ENCODE results near the gene CPNE7. TPM values are rescaled to one million over a fixed set of nuclear protein-coding genes. Genes with fewer than 3 reads are reported as not detected.

The CPNE7 gene
- 9.2 and 30.4 TPM in 2 replicates for total RNA-seq

DNA sequence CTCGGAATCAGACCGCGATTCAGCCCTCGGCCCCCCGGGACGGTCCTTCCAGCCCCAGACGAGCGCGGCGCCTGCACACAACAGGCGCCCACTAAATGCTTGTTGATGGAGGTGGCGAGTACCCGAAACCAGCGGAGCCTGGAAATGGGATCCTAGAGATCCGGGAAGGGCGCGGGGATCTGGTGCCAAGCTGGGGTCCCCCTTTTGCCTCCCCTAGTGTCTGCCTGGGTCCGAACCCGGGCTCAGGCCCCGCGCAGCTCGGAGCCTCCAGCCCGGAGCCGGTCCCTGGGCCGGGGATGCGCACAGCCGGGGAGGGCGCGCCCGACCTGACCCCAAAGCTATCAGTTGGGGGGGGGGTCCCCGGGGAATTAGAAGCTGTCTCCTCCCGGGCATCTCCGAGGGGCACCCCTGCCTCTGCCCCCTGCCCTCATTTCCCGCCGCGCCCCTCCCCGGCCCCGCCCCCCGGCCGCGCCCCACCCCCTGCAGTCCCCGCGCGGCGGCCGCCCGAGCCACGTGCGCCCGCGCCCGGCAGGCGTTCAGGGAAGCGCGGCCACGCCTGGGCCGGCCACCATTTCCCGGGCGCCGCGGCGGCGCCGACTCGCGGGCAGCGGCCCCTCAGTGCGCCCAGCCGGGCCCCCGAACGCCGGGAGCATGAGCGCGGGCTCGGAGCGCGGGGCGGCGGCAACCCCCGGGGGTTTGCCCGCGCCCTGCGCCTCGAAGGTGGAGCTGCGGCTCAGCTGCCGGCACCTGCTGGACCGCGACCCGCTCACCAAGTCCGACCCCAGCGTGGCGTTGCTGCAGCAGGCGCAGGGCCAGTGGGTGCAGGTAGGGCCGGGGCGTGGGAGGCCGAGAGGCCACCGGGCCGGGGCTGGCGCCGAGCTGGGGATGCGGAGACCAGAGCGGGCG, at the start of gene CPNE7:
Gene CPNE7, plus strand, starts transcription at position 512 of the 906 bp plus-strand sequence. Its CDS starts 140 bp downstream, at position 652.

DNA sequence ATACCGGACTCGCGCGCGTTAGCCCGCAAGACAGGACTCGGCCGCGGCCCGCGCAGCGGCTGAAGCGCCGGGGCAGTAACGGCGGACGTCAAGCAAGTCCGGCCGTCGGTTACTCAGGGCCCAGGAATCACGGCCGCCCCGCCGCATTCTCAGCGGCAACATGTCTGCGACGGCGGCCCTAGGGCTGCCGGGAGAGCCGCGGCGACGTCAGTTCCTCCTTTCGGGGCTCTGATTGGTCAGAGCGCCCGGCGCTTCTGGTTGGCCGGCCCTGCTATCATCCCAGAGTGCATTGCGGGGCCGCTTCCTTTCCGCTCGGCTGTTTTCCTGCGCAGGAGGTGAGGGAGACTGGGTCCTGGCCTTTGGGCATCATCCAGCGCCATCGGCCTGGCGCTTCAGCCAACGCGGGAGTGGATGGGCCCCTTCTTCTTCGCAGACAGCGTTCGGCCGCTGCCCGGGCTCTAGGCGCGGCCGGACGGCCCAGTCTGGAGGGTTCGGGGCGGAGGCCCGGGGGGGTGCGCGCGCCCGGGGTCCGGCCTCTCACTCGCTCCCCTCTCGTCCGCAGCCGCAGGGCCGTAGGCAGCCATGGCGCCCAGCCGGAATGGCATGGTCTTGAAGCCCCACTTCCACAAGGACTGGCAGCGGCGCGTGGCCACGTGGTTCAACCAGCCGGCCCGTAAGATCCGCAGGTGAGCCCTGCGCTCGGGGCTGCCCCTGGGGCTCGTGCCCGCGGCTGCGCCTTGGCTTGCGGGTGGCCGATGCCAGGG, 15.0 kb upstream of the CPNE7 start, which contains the start of gene RPL13:
Gene RPL13, plus strand, starts transcription at position 305 of the 764 bp plus-strand sequence. Its CDS starts 278 bp downstream, at position 583.

GRCh38 chr16:89613231-89613953, 37.8 kb downstream of the CPNE7 start, which contains the start of gene DPEP1:
Gene DPEP1, plus strand, starts transcription at chr16:89613642. Its CDS starts 16,769 bp downstream, at chr16:89630411.

Other genes starting within 250 kb of the CPNE7 start
- 49.6 and 55.0 TPM in 2 replicates for gene ANKRD11, start 85.2 kb upstream of the CPNE7 start, total RNA-seq
- 124 and 126 TPM in 2 replicates for gene SPG7, start 67.4 kb upstream of the CPNE7 start, total RNA-seq
- 2,712 and 3,948 TPM in 2 replicates for gene RPL13, start 15.1 kb upstream of the CPNE7 start, total RNA-seq
- under 0.01 and 0.26 TPM in 2 replicates for gene DPEP1, start 37.9 kb downstream of the CPNE7 start, total RNA-seq
- 89.5 and 101 TPM in 2 replicates for gene CHMP1A, start 82.0 kb downstream of the CPNE7 start, total RNA-seq
- 2.5 and 2.7 TPM in 2 replicates for gene SPATA33, start 82.1 kb downstream of the CPNE7 start, total RNA-seq
- gene CDK10, start 110.9 kb downstream of the CPNE7 start, total RNA-seq, result 28.9 and 34.5 TPM in 2 replicates
- gene SPATA2L, start 125.9 kb downstream of the CPNE7 start, total RNA-seq, result 5.0 and 6.4 TPM in 2 replicates
- gene VPS9D1, start 145.1 kb downstream of the CPNE7 start, total RNA-seq, result 8.0 and 9.0 TPM in 2 replicates
- 7.4 and 9.8 TPM in 2 replicates for gene ZNF276, start 145.8 kb downstream of the CPNE7 start, total RNA-seq
- gene FANCA, start 240.9 kb downstream of the CPNE7 start, total RNA-seq, result 1.5 and 3.9 TPM in 2 replicates